Measurements from ENCODE around the gene HGD.

Gene HGD

GRCh38 chr3:120659834-120660233 lies 22.2 kb downstream of the HGD start:
- TF ChIP-seq SIN3A (IDR thresholded peaks at IDR 0.05; ENCODE audit: borderline replicate concordance, insufficient read depth, low read length) (no peak), REST (IDR thresholded peaks at IDR 0.05; ENCODE audit: insufficient read depth in 1 of 2, low read depth in 2 of 2, low read length in 2 of 2) (no peak), FOXP2 (optimal IDR thresholded peaks at IDR 0.05; ENCODE audit: borderline replicate concordance, extremely low read depth, extremely low read length, insufficient read depth) (no peak), TAF1 (IDR thresholded peaks at IDR 0.05; ENCODE audit: borderline replicate concordance, insufficient read depth, low read length) (no peak), POLR2AphosphoS5 (IDR thresholded peaks at IDR 0.05; ENCODE audit: low read depth, low read length) (no peak)

GRCh38 chr3:120659285-120659684 lies 22.8 kb downstream of the HGD start:
- TF ChIP-seq REST (IDR thresholded peaks at IDR 0.05; ENCODE audit: insufficient read depth in 1 of 2, low read depth in 2 of 2, low read length in 2 of 2): no peak
- no peak for TF ChIP-seq POLR2AphosphoS5 (IDR thresholded peaks at IDR 0.05; ENCODE audit: low read depth, low read length)
- TF ChIP-seq FOXP2 (optimal IDR thresholded peaks at IDR 0.05; ENCODE audit: borderline replicate concordance, extremely low read depth, extremely low read length, insufficient read depth): no peak
- TF ChIP-seq SIN3A (IDR thresholded peaks at IDR 0.05; ENCODE audit: borderline replicate concordance, insufficient read depth, low read length): no peak
- TF ChIP-seq TAF1 (IDR thresholded peaks at IDR 0.05; ENCODE audit: borderline replicate concordance, insufficient read depth, low read length): no peak

GRCh38 chr3:120652896-120653545 lies 29.0 kb downstream of the HGD start:
- TF ChIP-seq POLR2AphosphoS5 (IDR thresholded peaks at IDR 0.05; ENCODE audit: low read depth, low read length) (no peak), REST (IDR thresholded peaks at IDR 0.05; ENCODE audit: insufficient read depth in 1 of 2, low read depth in 2 of 2, low read length in 2 of 2) (no peak), TAF1 (IDR thresholded peaks at IDR 0.05; ENCODE audit: borderline replicate concordance, insufficient read depth, low read length) (no peak), FOXP2 (optimal IDR thresholded peaks at IDR 0.05; ENCODE audit: borderline replicate concordance, extremely low read depth, extremely low read length, insufficient read depth) (no peak), SIN3A (IDR thresholded peaks at IDR 0.05; ENCODE audit: borderline replicate concordance, insufficient read depth, low read length) (no peak)

- no peak for TF ChIP-seq FOXP2 (optimal IDR thresholded peaks at IDR 0.05; ENCODE audit: borderline replicate concordance, extremely low read depth, extremely low read length, insufficient read depth)
- no peak for TF ChIP-seq REST (IDR thresholded peaks at IDR 0.05; ENCODE audit: insufficient read depth in 1 of 2, low read depth in 2 of 2, low read length in 2 of 2)
- no peak for TF ChIP-seq POLR2AphosphoS5 (IDR thresholded peaks at IDR 0.05; ENCODE audit: low read depth, low read length)
- no peak for TF ChIP-seq SIN3A (IDR thresholded peaks at IDR 0.05; ENCODE audit: borderline replicate concordance, insufficient read depth, low read length)
- no peak for TF ChIP-seq TAF1 (IDR thresholded peaks at IDR 0.05; ENCODE audit: borderline replicate concordance, insufficient read depth, low read length)
These were observed 29.8 kb downstream of the HGD start for GRCh38 chr3:120652281-120652680.
